ENCODE data around the gene NLRP3.

Gene NLRP3

GRCh38 chr1:247402120-247402675 is 13.8 kb upstream of the NLRP3 start:
- CTCF ChIA-PET, result no interaction called here
- POLR2A ChIA-PET, result no interaction called here
- TF ChIP-seq, protein P1, sequence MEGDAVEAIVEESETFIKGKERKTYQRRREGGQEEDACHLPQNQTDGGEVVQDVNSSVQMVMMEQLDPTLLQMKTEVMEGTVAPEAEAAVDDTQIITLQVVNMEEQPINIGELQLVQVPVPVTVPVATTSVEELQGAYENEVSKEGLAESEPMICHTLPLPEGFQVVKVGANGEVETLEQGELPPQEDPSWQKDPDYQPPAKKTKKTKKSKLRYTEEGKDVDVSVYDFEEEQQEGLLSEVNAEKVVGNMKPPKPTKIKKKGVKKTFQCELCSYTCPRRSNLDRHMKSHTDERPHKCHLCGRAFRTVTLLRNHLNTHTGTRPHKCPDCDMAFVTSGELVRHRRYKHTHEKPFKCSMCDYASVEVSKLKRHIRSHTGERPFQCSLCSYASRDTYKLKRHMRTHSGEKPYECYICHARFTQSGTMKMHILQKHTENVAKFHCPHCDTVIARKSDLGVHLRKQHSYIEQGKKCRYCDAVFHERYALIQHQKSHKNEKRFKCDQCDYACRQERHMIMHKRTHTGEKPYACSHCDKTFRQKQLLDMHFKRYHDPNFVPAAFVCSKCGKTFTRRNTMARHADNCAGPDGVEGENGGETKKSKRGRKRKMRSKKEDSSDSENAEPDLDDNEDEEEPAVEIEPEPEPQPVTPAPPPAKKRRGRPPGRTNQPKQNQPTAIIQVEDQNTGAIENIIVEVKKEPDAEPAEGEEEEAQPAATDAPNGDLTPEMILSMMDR (IDR thresholded peaks at IDR 0.05; ENCODE audit: insufficient read depth, low read length, missing control alignments), result no peak
- no peak overlapping the region for H3K4me3 ChIP-seq (ENCODE audit: low read depth, low read length)
- no peak for DNase-seq (ENCODE audit: low read depth, low spot score)

DNA sequence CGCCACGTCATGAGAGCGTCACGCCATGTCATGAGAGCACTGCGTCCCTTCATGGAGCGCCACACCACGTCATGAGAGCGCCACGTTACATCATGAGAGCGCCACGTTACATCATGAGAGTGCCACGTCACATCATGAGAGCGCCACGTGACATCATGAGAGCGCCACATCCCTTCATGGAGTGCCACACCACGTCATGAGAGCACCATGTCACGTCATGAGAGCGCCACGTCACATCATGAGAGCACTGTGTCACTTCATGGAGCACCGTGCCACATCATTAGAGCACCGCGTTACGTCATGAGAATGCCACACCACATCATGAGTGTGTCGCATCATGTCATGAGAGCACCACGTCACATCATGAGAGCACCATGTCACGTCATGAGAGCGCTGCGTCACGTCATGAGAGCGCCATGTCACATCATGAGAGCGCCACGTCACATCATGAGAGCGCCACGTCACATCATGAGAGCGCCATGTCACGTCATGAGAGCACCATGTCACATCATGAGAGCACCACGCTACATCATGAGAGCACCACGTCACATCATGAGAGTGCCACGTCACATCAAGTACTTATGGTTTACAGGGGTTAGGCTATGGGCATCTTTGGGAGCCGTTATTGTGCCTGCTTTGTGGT is 9.8 kb upstream of the NLRP3 start:
- TF ChIP-seq, protein P1 (IDR thresholded peaks at IDR 0.05; ENCODE audit: insufficient read depth, low read length, missing control alignments), result no peak
- CTCF ChIA-PET, result no interaction called here
- no peak overlapping the region for H3K4me3 ChIP-seq (ENCODE audit: low read depth, low read length)
- POLR2A ChIA-PET, result no interaction called here
- DNase-seq (ENCODE audit: low read depth, low spot score), result no peak

DNA sequence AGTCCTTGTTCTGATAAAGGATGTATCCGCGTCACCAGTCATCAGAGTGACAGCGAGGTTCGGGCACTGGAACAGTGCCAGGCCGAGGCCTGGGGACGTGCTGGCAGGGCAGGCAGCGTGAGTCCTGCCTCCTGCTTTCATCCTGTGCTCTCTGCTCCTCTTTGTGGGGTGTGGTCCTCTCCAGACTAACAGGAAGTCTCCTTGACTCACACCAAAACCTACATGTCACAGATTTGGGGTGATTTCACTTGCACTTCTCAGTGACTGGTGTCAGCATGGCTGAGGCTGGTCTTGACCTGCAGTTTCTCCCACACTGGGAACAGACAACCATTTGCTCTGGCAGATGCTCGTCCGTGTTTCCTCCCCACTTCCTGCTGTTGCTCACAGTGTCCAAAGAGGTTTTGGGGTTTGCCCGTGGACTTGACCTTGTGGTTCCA is 8.8 kb upstream of the NLRP3 start:
- TF ChIP-seq, protein P1 (IDR thresholded peaks at IDR 0.05; ENCODE audit: insufficient read depth, low read length, missing control alignments), result no peak
- no peak for DNase-seq (ENCODE audit: low read depth, low spot score)
- CTCF ChIA-PET, result no interaction called here
- H3K4me3 ChIP-seq (ENCODE audit: low read depth, low read length), result no peak overlapping the region
- POLR2A ChIA-PET, result no interaction called here

GRCh38 chr1:247408100-247408499 is 7.9 kb upstream of the NLRP3 start:
- ChIA-PET POLR2A (no interaction called here), CTCF (no interaction called here)
- TF ChIP-seq, protein P1 (IDR thresholded peaks at IDR 0.05; ENCODE audit: insufficient read depth, low read length, missing control alignments), result no peak
- no peak overlapping the region for H3K4me3 ChIP-seq (ENCODE audit: low read depth, low read length)
- no peak for DNase-seq (ENCODE audit: low read depth, low spot score)

DNA sequence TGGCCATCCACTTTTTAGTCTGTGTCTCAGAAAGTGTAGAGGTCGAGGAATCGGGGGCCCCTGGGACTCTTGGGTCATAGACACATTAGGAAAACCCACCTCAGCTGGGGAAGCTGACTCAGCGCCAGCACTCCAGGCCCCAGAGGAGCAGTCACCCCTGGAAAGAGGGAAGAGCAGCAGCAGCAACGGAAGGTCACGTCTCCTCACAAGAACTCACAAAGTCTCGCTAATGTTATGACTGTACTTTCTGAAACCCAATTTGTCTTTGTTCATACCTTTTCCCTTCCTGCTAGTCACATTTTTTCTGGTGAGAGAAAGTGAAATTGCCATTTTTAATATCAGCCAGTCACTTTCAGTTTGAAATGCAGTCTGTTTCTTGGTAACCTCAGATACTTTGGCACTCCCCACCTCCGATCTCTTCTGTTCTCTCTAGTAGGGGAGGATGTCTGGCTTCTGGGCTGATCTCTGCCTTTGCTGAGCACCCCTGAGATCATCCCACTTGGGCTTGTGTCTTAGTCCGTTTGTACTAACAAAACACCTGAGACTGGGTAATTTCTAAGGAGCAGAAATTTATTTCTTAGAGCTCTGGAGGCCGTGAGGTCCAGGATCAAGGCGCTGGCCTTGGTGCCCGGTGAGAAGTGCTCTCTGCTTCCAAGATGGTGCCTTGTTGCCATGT is 6.0 kb upstream of the NLRP3 start:
- no peak for DNase-seq (ENCODE audit: low read depth, low spot score)
- ChIA-PET POLR2A (no interaction called here), CTCF (interaction anchor here (1.0 kb wide), 1 partner anchor 20 kb away, joined by 3 read pairs; no protein-coding TSS in a partner anchor)
- no peak overlapping the region for H3K4me3 ChIP-seq (ENCODE audit: low read depth, low read length)
- TF ChIP-seq, protein P1 (IDR thresholded peaks at IDR 0.05; ENCODE audit: insufficient read depth, low read length, missing control alignments), result no peak

DNA sequence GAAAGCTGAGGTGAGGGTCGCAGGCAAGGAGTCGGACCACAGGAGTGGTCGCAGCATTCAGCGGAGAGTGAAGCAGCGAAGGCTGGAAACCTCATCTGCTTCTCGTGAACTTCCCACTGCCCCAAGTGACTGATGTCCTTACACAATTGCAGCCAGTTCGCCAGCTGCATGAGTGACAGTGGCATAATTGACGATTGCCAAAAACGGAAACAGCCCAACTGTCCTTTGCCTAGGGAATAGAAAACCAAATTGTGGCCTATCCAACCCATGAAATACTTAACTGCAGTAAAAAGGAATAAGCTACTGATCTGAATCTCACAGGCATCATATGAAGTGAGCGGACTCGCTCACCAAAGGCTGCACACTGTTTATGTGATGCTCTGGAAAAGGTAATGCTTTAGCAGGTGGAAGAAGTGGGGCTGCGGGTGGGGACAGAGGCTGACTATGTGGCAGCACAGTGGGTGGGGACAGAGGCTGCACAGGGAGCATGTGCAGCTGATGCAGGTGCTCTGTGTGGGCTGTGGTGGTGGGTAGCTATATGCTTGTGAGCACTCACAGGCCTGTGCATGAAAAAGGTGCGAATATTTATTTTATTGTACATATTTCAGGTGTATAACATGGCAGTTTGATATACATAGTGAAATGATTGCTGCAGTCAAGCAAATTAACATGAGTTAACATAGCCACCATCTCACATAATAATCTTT is 4.2 kb upstream of the NLRP3 start:
- no peak overlapping the region for H3K4me3 ChIP-seq (ENCODE audit: low read depth, low read length)
- TF ChIP-seq, protein P1 (IDR thresholded peaks at IDR 0.05; ENCODE audit: insufficient read depth, low read length, missing control alignments), result no peak
- ChIA-PET CTCF (no interaction called here), POLR2A (no interaction called here)
- DNase-seq (ENCODE audit: low read depth, low spot score), result no peak

Measured in AG04449 (cell line).